NCI-H345 (cell line): ENCODE data around the gene SIGLEC5.

Experiments used
- DNase-seq: peaks from one replicate; lab custom pipeline; 2025; lab: John Stamatoyannopoulos, UW

Gene SIGLEC5

GRCh38 chr19:51627491-51628138 lies 2.6 kb downstream of the SIGLEC5 start:
- no peak for DNase-seq

- DNase-seq = no peak
These were observed 3.5 kb downstream of the SIGLEC5 start for GRCh38 chr19:51626675-51627074.

GRCh38 chr19:51621178-51621577 lies 9.0 kb downstream of the SIGLEC5 start:
- DNase-seq = no peak

GRCh38 chr19:51615991-51616390 lies 14.2 kb downstream of the SIGLEC5 start:
- DNase-seq = no peak

- no peak for DNase-seq
These were observed 15.4 kb downstream of the SIGLEC5 start for GRCh38 chr19:51614789-51615188.

GRCh38 chr19:51610576-51610975 lies 19.6 kb downstream of the SIGLEC5 start:
- DNase-seq = no peak

- no peak for DNase-seq
These were observed 22.2 kb downstream of the SIGLEC5 start for GRCh38 chr19:51607920-51608562.

GRCh38 chr19:51607077-51607476 lies 23.1 kb downstream of the SIGLEC5 start:
- no peak for DNase-seq

GRCh38 chr19:51602189-51602854 lies 27.9 kb downstream of the SIGLEC5 start:
- no peak for DNase-seq

- no peak for DNase-seq
These were observed 29.1 kb downstream of the SIGLEC5 start for GRCh38 chr19:51600940-51601580.

- DNase-seq = no peak
These were observed 31.1 kb downstream of the SIGLEC5 start for GRCh38 chr19:51599084-51599483.

GRCh38 chr19:51598159-51598915 lies 31.9 kb downstream of the SIGLEC5 start:
- no peak for DNase-seq

- no peak for DNase-seq
These were observed 34.7 kb downstream of the SIGLEC5 start for GRCh38 chr19:51595190-51596175.

- DNase-seq = no peak
These were observed 35.5 kb downstream of the SIGLEC5 start for GRCh38 chr19:51594774-51595109.

GRCh38 chr19:51593969-51594773 lies 36.0 kb downstream of the SIGLEC5 start:
- DNase-seq = no peak

- no peak for DNase-seq
These were observed 36.9 kb downstream of the SIGLEC5 start for GRCh38 chr19:51593138-51593890.

- no peak for DNase-seq
These were observed 37.7 kb downstream of the SIGLEC5 start for GRCh38 chr19:51592521-51592920.

GRCh38 chr19:51590441-51590840 lies 39.8 kb downstream of the SIGLEC5 start:
- no peak for DNase-seq

GRCh38 chr19:51589511-51589910 lies 40.7 kb downstream of the SIGLEC5 start:
- no peak for DNase-seq
